ENCODE measurements around the gene CCDC8. TPM values are rescaled to one million over a fixed set of nuclear protein-coding genes. Genes with fewer than 3 reads are reported as not detected.
"Not testable (repeated sequence)": the region's sequence is repeated elsewhere in the genome, so short reads cannot be mapped to it uniquely, and the experiment has no call there.

Gene CCDC8
- total RNA-seq, 6 donors from 2014 or later: 6.0 to 14.3 (median 8.3) TPM

GRCh38 chr19:46446021-46446420 lies 32.7 kb upstream of the CCDC8 start:
- Histone ChIP-seq H3K4me3 (no peak overlapping the region), H3K27me3 (no peaks in the 10 kb centered on the region), H3K9me3 (peaks cover 0 to 3% (median 0%) of the 10 kb centered on the region in 4 donors), H3K27ac (no peak overlapping the region), H3K4me1 (peaks cover 0 to 5% (median 4%) of the 10 kb centered on the region in 4 donors), H3K36me3 (no peaks in the 10 kb centered on the region)
- 84 to 85% methylated on average over 14 to 15 of the region's 15 CpGs for WGBS, 2 donors
- DNase-seq (no peak), ATAC-seq (ENCODE audit: low FRiP score in 2 of 2) (no peak)
- TF ChIP-seq POLR2AphosphoS5 (IDR thresholded peaks at IDR 0.05): no peak
- no peak for TF ChIP-seq POLR2A (IDR thresholded peaks at IDR 0.05)
- TF ChIP-seq CTCF (IDR thresholded peaks at IDR 0.05): no peak
- no peak for TF ChIP-seq EP300 (IDR thresholded peaks at IDR 0.05)

DNA sequence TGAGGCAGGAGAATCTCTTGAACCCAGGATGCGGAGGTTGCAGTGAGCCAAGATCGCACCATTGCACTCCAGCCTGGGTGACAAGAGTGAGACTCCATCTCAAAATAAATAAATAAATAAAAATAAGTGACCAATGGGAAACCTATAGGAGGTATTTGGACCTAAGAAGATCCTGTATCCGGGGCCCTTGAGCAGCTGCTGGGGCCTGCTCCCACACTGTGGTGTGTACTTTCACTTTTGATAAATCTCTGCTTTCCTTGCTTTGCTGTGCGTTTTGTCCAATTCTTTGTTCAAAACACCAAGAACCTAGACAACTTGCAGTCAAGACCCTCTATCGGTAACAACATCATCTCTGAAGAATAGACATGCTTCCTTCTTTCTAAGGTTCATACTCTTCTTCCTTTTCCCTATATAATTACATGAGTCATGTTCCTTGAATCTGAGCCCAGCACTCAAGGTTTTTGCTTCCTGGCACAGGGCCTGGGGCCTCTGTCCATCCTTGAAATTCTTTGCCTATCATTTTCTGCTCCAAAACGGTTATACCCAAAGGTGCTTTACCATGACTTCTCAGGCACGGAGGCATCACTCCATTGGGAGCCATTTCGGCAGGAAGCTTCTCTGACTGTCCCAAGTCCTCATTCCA lies 29.6 kb upstream of the CCDC8 start:
- no peaks in the 10 kb centered on the region for H3K9me3 ChIP-seq
- ATAC-seq (ENCODE audit: low FRiP score in 2 of 2) (no peak), DNase-seq (peak in 1 of 2 donors; percentile 22)
- H3K4me3 ChIP-seq: no peak overlapping the region
- H3K36me3 ChIP-seq: no peaks in the 10 kb centered on the region
- no peak overlapping the region for H3K27ac ChIP-seq
- H3K4me1 ChIP-seq: peaks cover 0 to 5% (median 4%) of the 10 kb centered on the region in 4 donors
- H3K27me3 ChIP-seq: no peaks in the 10 kb centered on the region
- 51 to 62% methylated on average over 8 of the region's 8 CpGs for WGBS, 2 donors
- TF ChIP-seq EP300 (IDR thresholded peaks at IDR 0.05) (no peak), POLR2A (IDR thresholded peaks at IDR 0.05) (no peak), CTCF (IDR thresholded peaks at IDR 0.05) (no peak), POLR2AphosphoS5 (IDR thresholded peaks at IDR 0.05) (no peak)

DNA sequence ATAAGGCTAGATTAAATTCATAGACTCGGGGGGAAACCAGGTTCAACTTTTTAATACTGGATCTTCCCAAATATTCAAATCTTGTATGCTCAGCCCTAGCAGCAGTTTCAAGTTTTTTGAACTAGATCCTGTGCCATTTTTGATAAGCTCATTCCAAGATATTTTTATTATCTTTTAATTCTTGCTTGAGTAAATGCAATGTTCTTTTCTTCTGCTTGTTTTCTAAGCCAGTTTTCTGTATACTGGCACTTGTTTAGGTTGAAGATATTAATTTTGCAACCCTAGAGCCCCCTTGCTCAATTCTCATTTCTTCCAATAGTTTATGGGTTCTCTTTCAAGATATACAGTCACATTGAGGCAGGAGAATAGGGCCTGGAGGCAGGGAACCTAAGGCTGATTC lies 28.5 kb upstream of the CCDC8 start:
- Histone ChIP-seq H3K36me3 (no peaks in the 10 kb centered on the region), H3K4me3 (no peak overlapping the region), H3K27me3 (no peaks in the 10 kb centered on the region), H3K4me1 (peaks cover 0 to 5% (median 4%) of the 10 kb centered on the region in 4 donors), H3K27ac (no peak overlapping the region), H3K9me3 (no peaks in the 10 kb centered on the region)
- DNase-seq: no peak
- no peak for ATAC-seq (ENCODE audit: low FRiP score in 2 of 2)
- no peak for TF ChIP-seq POLR2AphosphoS5 (IDR thresholded peaks at IDR 0.05)
- TF ChIP-seq CTCF (IDR thresholded peaks at IDR 0.05): no peak
- TF ChIP-seq POLR2A (IDR thresholded peaks at IDR 0.05): no peak
- TF ChIP-seq EP300 (IDR thresholded peaks at IDR 0.05): no peak
- WGBS, 2 donors: 68 to 70% methylated on average over 1 of the region's 1 CpG

- H3K4me3 ChIP-seq; H3K9me3 ChIP-seq; DNase-seq; H3K27ac ChIP-seq; ATAC-seq (ENCODE audit: low FRiP score in 2 of 2); H3K36me3 ChIP-seq; H3K27me3 ChIP-seq; H3K4me1 ChIP-seq: not testable (repeated sequence)
- WGBS, 2 donors: 93 to 96% methylated on average over 4 of the region's 4 CpGs
Observed at GRCh38 chr19:46435689-46436088, 22.3 kb upstream of the CCDC8 start.

- ATAC-seq (ENCODE audit: low FRiP score in 2 of 2): no peak
Observed at GRCh38 chr19:46435009-46435408, 21.6 kb upstream of the CCDC8 start.

GRCh38 chr19:46433470-46433869 lies 20.1 kb upstream of the CCDC8 start:
- not testable (repeated sequence) for H3K9me3 ChIP-seq; H3K27me3 ChIP-seq; H3K27ac ChIP-seq; ATAC-seq (ENCODE audit: low FRiP score in 2 of 2); H3K4me3 ChIP-seq; DNase-seq; H3K4me1 ChIP-seq; H3K36me3 ChIP-seq
- WGBS, 2 donors: 72 to 76% methylated on average over 7 of the region's 7 CpGs

More at GRCh38 chr19:46435009-46435408, 21.6 kb upstream of the CCDC8 start:
- WGBS, 2 donors: 44 to 46% methylated on average over 6 of the region's 6 CpGs
- DNase-seq: no peak
- TF ChIP-seq POLR2A (IDR thresholded peaks at IDR 0.05): no peak
- no peak for TF ChIP-seq EP300 (IDR thresholded peaks at IDR 0.05)
- TF ChIP-seq POLR2AphosphoS5 (IDR thresholded peaks at IDR 0.05): no peak
- TF ChIP-seq CTCF (IDR thresholded peaks at IDR 0.05): no peak
- Histone ChIP-seq H3K4me1 (no peaks in the 10 kb centered on the region), H3K27me3 (no peaks in the 10 kb centered on the region), H3K27ac (no peak overlapping the region), H3K4me3 (no peak overlapping the region), H3K36me3 (no peaks in the 10 kb centered on the region), H3K9me3 (no peaks in the 10 kb centered on the region)

Data from upper lobe of left lung (tissue), 6 donors.